ENCODE results near the gene AP1S2. TPM values are rescaled to one million over a fixed set of nuclear protein-coding genes. Genes with fewer than 3 reads are reported as not detected.
A peak's percentile ranks its signal among the peaks of the same experiment; 100 is the strongest.

AP1S2 gene
- total and polyA plus RNA-seq, 5 experiments from 2014 or later: 17.5 to 47.8 (median 31.2) TPM

GRCh38 chrX:15816886-15817285 lies 37.7 kb downstream of the AP1S2 start:
- ATAC-seq (peak; percentile 80 to 81), DNase-seq (peak in 7 of 10 donors; percentile 11 to 63 (median 58))
- H3K27ac Mint-ChIP-seq: peak overlapping the region; percentile 13 to 83 (median 80)
- H3K4me1 Mint-ChIP-seq: peaks cover 9 to 30% (median 27%) of the 10 kb centered on the region in 4 donors
- POLR2A ChIA-PET: interaction anchor here (0.6 to 2.0 kb wide), 3 partner anchors 26 to 78 kb away, joined by 3 to 6 read pairs (median 4); partner anchors contain the start of genes AP1S2 and ZRSR2
- H3K36me3 Mint-ChIP-seq: peaks cover 5 to 62% (median 22%) of the 10 kb centered on the region in 3 donors
- H3K4me3 Mint-ChIP-seq: peak overlapping the region in 9 of 10 donors; percentile 8 to 64 (median 58)
- no peaks in the 10 kb centered on the region for H3K27me3 Mint-ChIP-seq
- H3K9me3 Mint-ChIP-seq: no peaks in the 10 kb centered on the region

DNA sequence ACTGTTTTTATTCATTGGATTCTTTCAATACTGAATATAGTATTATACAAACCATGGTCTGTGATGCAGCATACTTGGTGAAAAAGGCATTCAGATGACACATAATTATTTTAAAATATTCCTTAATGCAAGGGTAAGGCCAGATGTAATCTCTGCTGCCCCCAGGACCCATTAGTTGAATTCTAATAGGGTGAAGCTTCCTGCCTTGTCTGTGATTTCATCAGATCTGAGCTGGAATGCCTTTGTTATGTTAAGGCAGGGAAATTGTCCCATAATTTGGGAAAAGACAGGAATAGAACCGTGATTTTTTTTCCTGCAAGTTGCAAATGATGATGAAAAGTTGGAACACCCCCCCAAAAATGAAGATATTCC lies 38.2 kb downstream of the AP1S2 start:
- peak overlapping the region in 2 of 10 donors; percentile 18 to 43 for H3K4me3 Mint-ChIP-seq
- POLR2A ChIA-PET: interaction anchor here (1.0 to 2.0 kb wide), 2 partner anchors 26 to 38 kb away, joined by 4 to 6 read pairs; partner anchors contain the start of genes AP1S2 and ZRSR2
- ATAC-seq (peak in 1 of 2 donors; percentile 5), DNase-seq (no peak)
- H3K9me3 Mint-ChIP-seq: no peaks in the 10 kb centered on the region
- H3K27me3 Mint-ChIP-seq: no peaks in the 10 kb centered on the region
- H3K4me1 Mint-ChIP-seq: peaks cover 9 to 30% (median 27%) of the 10 kb centered on the region in 4 donors
- H3K36me3 Mint-ChIP-seq: peaks cover 4 to 62% (median 22%) of the 10 kb centered on the region in 3 donors
- peak overlapping the region in 6 of 10 donors; percentile 45 to 91 (median 80) for H3K27ac Mint-ChIP-seq

DNA sequence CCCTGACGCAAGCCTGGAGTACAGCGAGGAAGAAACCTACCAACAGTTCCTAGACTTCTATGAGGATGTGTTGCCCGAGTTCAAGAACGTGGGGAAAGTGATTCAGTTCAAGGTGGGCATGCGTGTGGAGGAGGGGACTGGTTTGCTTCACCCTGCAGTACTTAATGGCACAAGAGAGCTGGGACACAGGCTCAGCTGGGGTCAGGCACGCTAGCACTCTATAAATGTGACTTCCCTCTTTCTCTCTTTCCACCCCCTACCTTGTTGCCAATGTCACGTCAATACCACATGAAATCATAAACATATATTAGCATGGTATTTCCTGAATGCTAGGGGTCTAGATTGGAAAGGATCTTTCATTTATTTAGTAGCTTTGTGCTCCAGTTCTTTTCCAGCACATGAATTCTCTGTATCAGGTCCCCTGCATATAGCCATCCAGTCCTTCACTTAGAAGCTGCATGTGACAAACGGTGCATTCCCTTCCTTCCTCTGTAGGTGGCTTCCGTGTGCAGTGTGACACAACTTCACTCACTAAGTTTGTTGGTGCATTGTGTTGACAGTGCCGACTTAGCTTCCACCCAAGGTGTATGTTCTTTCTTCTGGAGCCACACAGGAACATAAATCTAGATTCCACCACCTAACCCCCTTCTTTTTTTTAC lies 38.7 kb downstream of the AP1S2 start:
- peak overlapping the region in 6 of 10 donors; percentile 37 to 91 (median 62) for H3K27ac Mint-ChIP-seq
- no peaks in the 10 kb centered on the region for H3K27me3 Mint-ChIP-seq
- no peaks in the 10 kb centered on the region for H3K9me3 Mint-ChIP-seq
- peaks cover 9 to 30% (median 27%) of the 10 kb centered on the region in 4 donors for H3K4me1 Mint-ChIP-seq
- DNase-seq (peak in 3 of 10 donors; percentile 1 to 25 (median 16)), ATAC-seq (peak; percentile 59 to 82)
- POLR2A ChIA-PET: interaction anchor here (1.0 to 2.0 kb wide), 2 partner anchors 25 to 39 kb away, joined by 4 to 6 read pairs; partner anchors contain the start of genes AP1S2 and ZRSR2
- peak overlapping the region in 5 of 10 donors; percentile 4 to 43 (median 19) for H3K4me3 Mint-ChIP-seq
- peaks cover 3 to 61% (median 21%) of the 10 kb centered on the region in 3 donors for H3K36me3 Mint-ChIP-seq

GRCh38 chrX:15814771-15815365 lies 39.7 kb downstream of the AP1S2 start:
- ATAC-seq (no peak), DNase-seq (peak in 1 of 10 donors; percentile 4)
- Mint-ChIP-seq H3K27ac (peak overlapping the region in 5 of 10 donors; percentile 7 to 78 (median 48)), H3K4me1 (peaks cover 9 to 30% (median 27%) of the 10 kb centered on the region in 4 donors), H3K27me3 (no peaks in the 10 kb centered on the region), H3K4me3 (peak overlapping the region in 1 of 10 donors; percentile 20), H3K9me3 (no peaks in the 10 kb centered on the region), H3K36me3 (peaks cover 5 to 61% (median 16%) of the 10 kb centered on the region in 3 donors)
- POLR2A ChIA-PET: interaction anchor here (2.0 kb wide), 1 partner anchor 40 kb away, joined by 6 read pairs; the partner anchor contains the start of gene AP1S2

GRCh38 chrX:15813416-15813815 lies 41.2 kb downstream of the AP1S2 start:
- DNase-seq (no peak), ATAC-seq (no peak)
- Mint-ChIP-seq H3K4me1 (peaks cover 10 to 30% (median 27%) of the 10 kb centered on the region in 4 donors), H3K36me3 (peaks cover 5 to 69% (median 16%) of the 10 kb centered on the region in 3 donors), H3K27me3 (no peaks in the 10 kb centered on the region), H3K27ac (peak overlapping the region in 1 of 10 donors; percentile 46), H3K9me3 (no peaks in the 10 kb centered on the region), H3K4me3 (no peak overlapping the region)
- POLR2A ChIA-PET: no interaction called here

- Mint-ChIP-seq H3K27me3 (no peaks in the 10 kb centered on the region), H3K9me3 (no peaks in the 10 kb centered on the region), H3K4me3 (no peak overlapping the region), H3K36me3 (peaks cover 5 to 74% (median 16%) of the 10 kb centered on the region in 3 donors), H3K4me1 (peaks cover 10 to 28% (median 23%) of the 10 kb centered on the region in 4 donors), H3K27ac (peak overlapping the region in 1 of 10 donors; percentile 2)
- POLR2A ChIA-PET: no interaction called here
- ATAC-seq (no peak), DNase-seq (no peak)
Observed at GRCh38 chrX:15812192-15812938, 42.2 kb downstream of the AP1S2 start.

DNA sequence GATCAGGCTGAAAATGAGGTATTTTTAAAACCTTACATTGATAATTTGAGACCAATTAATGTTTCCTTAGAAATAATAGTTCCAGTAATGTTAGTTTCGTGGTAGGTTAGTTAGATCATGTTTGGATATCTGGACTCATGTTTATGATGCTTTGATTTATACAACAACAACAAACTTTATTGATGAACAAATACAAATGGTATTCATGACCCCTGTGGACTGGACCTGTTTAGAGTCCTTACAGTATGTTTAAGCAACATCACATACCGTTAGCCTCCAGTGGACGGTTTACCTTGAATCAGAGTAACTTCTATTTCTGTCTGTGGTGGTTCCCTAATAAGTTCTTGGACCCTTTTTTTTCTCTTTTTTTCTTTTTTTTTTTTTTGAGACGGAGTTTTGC lies 46.4 kb downstream of the AP1S2 start:
- DNase-seq (no peak), ATAC-seq (no peak)
- Mint-ChIP-seq H3K4me3 (no peak overlapping the region), H3K27me3 (no peaks in the 10 kb centered on the region), H3K4me1 (peaks cover 0 to 3% (median 3%) of the 10 kb centered on the region in 4 donors), H3K36me3 (peaks cover 5 to 84% (median 13%) of the 10 kb centered on the region in 3 donors), H3K9me3 (no peaks in the 10 kb centered on the region), H3K27ac (no peak overlapping the region)
- POLR2A ChIA-PET: no interaction called here

DNA sequence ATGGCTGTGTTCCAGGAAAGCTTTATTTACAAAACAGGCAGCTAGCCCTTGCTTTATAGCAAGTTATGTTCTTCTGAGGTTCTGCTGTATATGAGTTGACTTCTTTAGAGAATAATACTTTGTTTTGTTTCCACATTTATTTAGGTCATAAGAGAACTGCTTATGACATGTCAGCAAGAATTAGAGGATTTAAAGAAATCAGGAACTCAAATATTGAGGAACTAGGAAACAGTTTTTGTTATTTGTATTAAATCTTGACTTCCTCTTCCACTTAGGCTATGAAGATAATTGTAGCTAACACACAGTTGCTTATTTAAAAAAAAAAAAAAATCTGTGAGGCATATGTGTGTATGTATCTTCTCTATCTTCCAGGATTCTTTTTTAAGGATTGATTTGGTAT lies 50.0 kb downstream of the AP1S2 start:
- H3K9me3 Mint-ChIP-seq: no peaks in the 10 kb centered on the region
- no peak for DNase-seq
- H3K36me3 Mint-ChIP-seq: peaks cover 3 to 70% (median 13%) of the 10 kb centered on the region in 3 donors
- peaks cover 0 to 3% (median 3%) of the 10 kb centered on the region in 4 donors for H3K4me1 Mint-ChIP-seq
- H3K4me3 Mint-ChIP-seq: no peak overlapping the region
- ATAC-seq: no peak
- H3K27me3 Mint-ChIP-seq: no peaks in the 10 kb centered on the region
- POLR2A ChIA-PET: no interaction called here
- no peak overlapping the region for H3K27ac Mint-ChIP-seq

DNA sequence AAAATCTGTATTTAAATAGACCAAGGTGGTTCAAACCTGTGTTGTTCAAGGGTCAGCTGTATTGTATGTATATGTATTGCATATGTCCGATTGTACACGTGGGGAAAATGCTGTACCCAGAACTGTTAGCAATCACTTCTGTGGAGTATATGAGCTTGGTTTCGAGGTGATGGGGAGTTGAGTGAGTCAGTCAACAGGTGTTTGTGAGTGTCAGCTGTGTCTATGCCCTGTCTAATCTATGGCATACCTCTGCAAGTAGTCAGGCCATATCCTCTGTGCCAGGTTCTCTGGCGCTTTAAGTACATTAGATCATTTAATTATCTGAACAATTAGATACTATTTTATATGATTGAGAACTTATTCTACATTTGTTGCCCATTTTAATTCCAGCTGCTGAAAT lies 56.9 kb downstream of the AP1S2 start:
- Mint-ChIP-seq H3K36me3 (peaks cover 3 to 61% (median 6%) of the 10 kb centered on the region in 3 donors), H3K4me3 (peak overlapping the region in 2 of 10 donors; percentile 6 to 39), H3K27ac (peak overlapping the region in 2 of 10 donors; percentile 20 to 32), H3K4me1 (peaks cover 12 to 43% (median 33%) of the 10 kb centered on the region in 4 donors), H3K27me3 (no peaks in the 10 kb centered on the region), H3K9me3 (no peaks in the 10 kb centered on the region)
- POLR2A ChIA-PET: interaction anchor here (0.7 kb wide), 1 partner anchor 31 kb away, joined by 7 read pairs; no protein-coding TSS in a partner anchor
- DNase-seq (no peak), ATAC-seq (no peak)

DNA sequence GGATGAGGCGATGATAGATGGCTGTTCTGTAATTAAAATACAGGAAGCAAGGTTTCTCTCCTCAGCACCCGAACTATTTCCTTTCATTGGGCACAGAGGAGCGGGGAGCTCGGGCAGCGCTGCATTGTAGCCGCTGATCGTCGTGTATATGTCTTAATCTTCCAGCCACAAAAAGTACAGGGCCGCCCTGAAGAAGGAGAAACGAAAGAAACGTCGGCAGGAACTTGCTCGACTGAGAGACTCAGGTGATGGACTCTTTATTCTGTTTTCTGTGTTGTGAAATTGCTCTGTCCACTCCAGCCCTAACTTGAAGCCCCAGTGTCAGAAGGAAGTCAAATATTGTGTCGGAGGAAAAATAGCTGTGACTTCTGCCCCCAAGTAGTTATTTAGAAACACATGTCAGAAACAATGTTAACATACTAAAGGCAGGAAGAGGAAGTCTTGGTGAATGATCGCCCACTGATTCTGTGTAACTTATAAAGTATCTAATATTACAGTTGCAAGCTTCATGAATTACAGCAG lies 63.8 kb downstream of the AP1S2 start:
- POLR2A ChIA-PET: interaction anchor here (1.0 to 4.1 kb wide), 10 partner anchors 9 to 116 kb away, joined by 3 to 28 read pairs (median 4); partner anchors contain the start of genes AP1S2 and CA5B
- H3K27ac Mint-ChIP-seq: no peak overlapping the region
- peaks cover 6 to 28% (median 27%) of the 10 kb centered on the region in 4 donors for H3K4me1 Mint-ChIP-seq
- no peaks in the 10 kb centered on the region for H3K27me3 Mint-ChIP-seq
- H3K4me3 Mint-ChIP-seq: no peak overlapping the region
- ATAC-seq (no peak), DNase-seq (no peak)
- H3K36me3 Mint-ChIP-seq: peaks cover 0 to 23% (median under 1%) of the 10 kb centered on the region in 3 donors
- no peaks in the 10 kb centered on the region for H3K9me3 Mint-ChIP-seq

DNA sequence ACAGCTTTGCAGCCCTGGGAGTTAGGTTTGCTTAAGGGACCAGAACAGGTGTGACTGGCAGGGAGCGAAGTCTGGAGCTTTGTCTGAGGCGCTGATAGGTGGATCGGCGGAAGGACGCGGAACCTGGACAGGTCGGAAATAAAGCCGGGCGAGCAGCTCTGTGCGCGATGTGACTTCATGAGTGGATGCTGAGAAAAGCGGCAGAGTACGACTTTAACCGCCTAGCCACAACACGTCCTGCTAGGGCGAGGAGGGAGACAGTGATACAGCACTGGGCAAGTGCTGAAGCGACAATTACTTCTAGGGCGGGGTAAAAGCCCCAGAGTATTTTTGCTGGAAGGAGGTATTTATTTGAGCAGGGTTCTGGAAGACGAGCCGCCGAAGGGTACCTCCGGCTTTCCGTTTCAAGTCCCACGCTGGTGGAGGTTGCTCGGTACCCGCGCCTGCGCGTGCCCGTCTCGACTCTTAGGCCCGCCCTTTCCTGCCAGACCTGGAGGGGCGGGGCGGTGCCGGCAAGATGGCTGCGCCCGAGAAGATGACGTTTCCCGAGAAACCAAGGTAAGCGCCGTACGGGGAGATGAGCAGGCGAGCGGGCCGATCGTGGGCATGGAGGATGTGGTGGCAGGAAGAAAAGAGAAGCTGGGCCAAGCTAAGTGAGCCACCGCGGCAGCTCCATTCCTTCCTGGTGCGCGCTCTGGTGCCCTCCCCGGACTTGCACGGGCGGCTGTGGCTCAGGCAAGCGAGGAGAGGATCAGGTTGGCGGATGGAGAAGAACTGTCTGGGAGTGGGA lies 64.4 kb downstream of the AP1S2 start, which contains the start of gene ZRSR2:
Gene ZRSR2, plus strand, starts transcription at position 506 of the 790 bp plus-strand sequence. Its CDS starts 12 bp downstream, at position 518.
- no peak within 1 kb of the TSS for H3K27ac Mint-ChIP-seq
- no peaks in the 10 kb centered on the region for H3K9me3 Mint-ChIP-seq
- POLR2A ChIA-PET: interaction anchor here (0.9 to 4.1 kb wide), 13 partner anchors 9 to 115 kb away, joined by 3 to 28 read pairs (median 4); partner anchors contain the start of genes AP1S2 and CA5B
- DNase-seq (peak; percentile 76 to 95 (median 86)), ATAC-seq (peak; percentile 86 to 87)
- no peak within 1 kb of the TSS for H3K4me3 Mint-ChIP-seq
- H3K4me1 Mint-ChIP-seq: peaks cover 6 to 23% (median 22%) of the 10 kb centered on the region in 4 donors
- H3K36me3 Mint-ChIP-seq: peaks cover 0 to 20% (median 3%) of the 10 kb centered on the region in 3 donors
- no peaks in the 10 kb centered on the region for H3K27me3 Mint-ChIP-seq

Data from naive thymus-derived CD8-positive, alpha-beta T cell (primary cell).